Measurements from ENCODE around the gene PAFAH1B1. TPM values are rescaled to one million over a fixed set of nuclear protein-coding genes. Genes with fewer than 3 reads are reported as not detected.

The PAFAH1B1 gene
- total and polyA plus RNA-seq, 10 of the 15 experiments (the other 5 are each of a cell fraction or from before 2014, with no cell fraction given), result 28.9 to 107 (median 49.1) TPM

DNA sequence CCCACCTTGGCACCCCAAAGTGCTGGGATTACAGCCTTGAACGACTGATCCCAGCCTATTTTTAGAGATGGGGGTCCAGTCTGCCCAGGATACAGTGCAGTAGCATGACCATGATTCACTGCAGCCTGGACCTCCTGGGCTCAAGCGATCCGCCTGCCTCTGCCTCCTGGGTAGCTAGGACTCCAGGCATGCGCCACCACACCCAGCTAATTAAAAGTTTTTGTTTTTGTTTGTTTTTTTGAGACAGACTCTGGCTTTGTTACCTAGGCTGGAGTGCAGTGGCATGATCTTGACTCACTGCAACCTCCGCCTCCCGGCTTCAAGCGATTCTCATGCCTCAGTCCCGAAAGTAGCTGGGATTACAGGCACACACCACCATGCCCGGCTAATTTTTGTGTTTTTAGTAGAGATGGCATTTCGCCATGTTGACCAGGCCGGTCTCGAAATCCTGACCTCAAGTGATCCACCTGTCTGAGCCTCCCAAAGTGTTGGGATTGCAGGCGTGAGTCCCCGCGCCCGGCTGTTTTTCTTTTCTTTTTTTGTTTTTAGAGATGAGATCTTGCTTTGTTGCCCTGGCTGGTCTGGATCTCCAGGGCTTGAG is 2.3 kb upstream of the PAFAH1B1 start (continued):
- no peak for TF ChIP-seq SUZ12 (IDR thresholded peaks at IDR 0.05; ENCODE audit: unreplicated experiment)

DNA sequence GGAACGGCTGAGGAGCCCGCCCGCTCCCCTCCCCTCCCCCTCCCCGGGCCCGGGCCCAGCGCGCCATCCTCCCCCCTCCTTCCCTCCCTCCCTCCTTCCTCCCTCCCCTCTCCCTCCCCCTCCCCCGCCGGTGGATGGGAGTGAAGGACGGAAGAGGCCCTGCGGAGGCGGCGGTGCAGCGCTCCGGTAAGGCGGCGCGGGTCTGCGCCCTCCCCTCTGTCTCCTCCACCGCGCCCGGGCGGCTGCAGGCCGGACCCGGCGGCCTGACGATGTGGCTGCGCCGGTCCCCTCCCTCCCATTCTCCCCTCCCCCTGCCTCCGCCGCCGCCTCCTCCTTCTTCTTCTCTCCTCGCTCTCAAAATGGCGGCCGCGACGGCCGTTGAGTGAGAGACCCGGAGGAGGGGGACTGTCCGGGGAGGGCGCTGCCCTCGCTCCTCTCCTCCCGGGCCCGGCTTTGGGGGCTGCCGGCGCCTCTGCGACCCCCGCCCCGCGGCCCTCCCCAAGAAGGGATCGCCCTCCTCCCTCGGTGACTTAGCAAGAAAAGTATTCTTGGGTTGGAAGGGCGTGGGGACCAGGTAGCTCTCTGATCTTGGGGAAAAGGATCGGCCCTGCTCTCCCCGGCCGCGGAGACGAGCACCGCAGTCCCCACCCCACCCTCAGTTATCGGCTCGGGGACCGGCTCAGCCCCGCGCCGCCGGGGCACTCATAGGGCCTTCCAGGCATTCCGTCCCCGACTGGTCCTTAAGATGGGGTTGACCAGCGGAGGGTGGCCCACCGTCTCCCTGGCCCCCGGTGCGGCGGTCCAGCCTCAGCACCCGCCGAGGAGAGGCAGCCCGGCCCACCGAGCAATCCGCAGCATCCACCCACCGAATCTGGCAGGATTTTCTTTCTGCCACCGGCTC is 617 bp downstream of the PAFAH1B1 start:
- peaks cover 53% of the 10 kb centered on the region for H3K79me2 ChIP-seq (ENCODE audit: control insufficient read depth, insufficient read depth, low read length)
- no TSS peak for BruUV-seq (replicated peaks)
- ChIA-PET CTCF (interaction anchor here (0.6 to 1.5 kb wide), 4 partner anchors 41 to 262 kb away, joined by 3 to 4 read pairs (median 3); no protein-coding TSS in a partner anchor), RAD21 (ENCODE audit: unreplicated experiment) (interaction anchor here (0.9 to 1.2 kb wide), 4 partner anchors 13 to 116 kb away, joined by 3 read pairs; no protein-coding TSS in a partner anchor), SMC1A (ENCODE audit: uncharacterized antibody, unreplicated experiment) (no interaction called here), POLR2A (interaction anchor here (0.5 to 2.5 kb wide), 8 partner anchors 48 to 1669 kb away, joined by 3 to 6 read pairs (median 3); no protein-coding TSS in a partner anchor)
- no peaks in the 10 kb centered on the region for H3K9me3 ChIP-seq (replicated peaks; ENCODE audit: control insufficient read depth, insufficient read depth, low read length)
- DNase-seq (ENCODE audit: low read depth, low spot score) (peak; percentile 17), FAIRE-seq (no peak), ATAC-seq (peak; percentile 80)
- no peaks in the 10 kb centered on the region for H3K4me1 ChIP-seq (ENCODE audit: control insufficient read depth, insufficient read depth, low read length)
- no peak for TF ChIP-seq STAT3 (IDR thresholded peaks at IDR 0.05; ENCODE audit: low read depth, low read length)
- TF ChIP-seq LARP7 (IDR thresholded peaks at IDR 0.05), result 0 out of 2 replicates have a peak, but pooled peaks have one; percentile 21
- peak; percentile 56; the same call in 1 of the 2 replicates for TF ChIP-seq POLR2AphosphoS5 (IDR thresholded peaks at IDR 0.05; ENCODE audit: low read length)
- peak in 1 of 2 experiments; percentile 63; a peak in 2 of 3 replicates for TF ChIP-seq EGR1 (IDR thresholded peaks at IDR 0.05; ENCODE audit: borderline replicate concordance in 1 of 2, low read depth in 2 of 2, low read length in 2 of 2)
- TF ChIP-seq SREBF2 (IDR thresholded peaks at IDR 0.05; ENCODE audit: low read length), result no peak
- TF ChIP-seq TAF1 (IDR thresholded peaks at IDR 0.05; ENCODE audit: borderline replicate concordance, low read depth, low read length), result peak; percentile 89
- TF ChIP-seq, protein P1, sequence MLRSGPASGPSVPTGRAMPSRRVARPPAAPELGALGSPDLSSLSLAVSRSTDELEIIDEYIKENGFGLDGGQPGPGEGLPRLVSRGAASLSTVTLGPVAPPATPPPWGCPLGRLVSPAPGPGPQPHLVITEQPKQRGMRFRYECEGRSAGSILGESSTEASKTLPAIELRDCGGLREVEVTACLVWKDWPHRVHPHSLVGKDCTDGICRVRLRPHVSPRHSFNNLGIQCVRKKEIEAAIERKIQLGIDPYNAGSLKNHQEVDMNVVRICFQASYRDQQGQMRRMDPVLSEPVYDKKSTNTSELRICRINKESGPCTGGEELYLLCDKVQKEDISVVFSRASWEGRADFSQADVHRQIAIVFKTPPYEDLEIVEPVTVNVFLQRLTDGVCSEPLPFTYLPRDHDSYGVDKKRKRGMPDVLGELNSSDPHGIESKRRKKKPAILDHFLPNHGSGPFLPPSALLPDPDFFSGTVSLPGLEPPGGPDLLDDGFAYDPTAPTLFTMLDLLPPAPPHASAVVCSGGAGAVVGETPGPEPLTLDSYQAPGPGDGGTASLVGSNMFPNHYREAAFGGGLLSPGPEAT (IDR thresholded peaks at IDR 0.05; ENCODE audit: low read depth), result peak; percentile 20; the same call in 1 of the 2 replicates
- TF ChIP-seq KLF5 (IDR thresholded peaks at IDR 0.05; ENCODE audit: partially characterized antibody), result no peak
- TF ChIP-seq CHD4 (IDR thresholded peaks at IDR 0.05), result no peak
- TF ChIP-seq PAX8 (IDR thresholded peaks at IDR 0.05), result no peak
- no peak for TF ChIP-seq WRNIP1 (IDR thresholded peaks at IDR 0.05; ENCODE audit: borderline replicate concordance, low read depth, low read length)
- peak; percentile 96 for TF ChIP-seq YY1 (IDR thresholded peaks at IDR 0.05; ENCODE audit: low read depth, low read length)
- no peak for TF ChIP-seq TCF7 (IDR thresholded peaks at IDR 0.05; ENCODE audit: borderline replicate concordance)
- under 1% methylated on average over 38 of the region's 80 CpGs for WGBS (ENCODE audit: insufficient coverage, insufficient replicate concordance, low lambda C conversion rate, missing lambda C conversion rate)
- H3K4me2 ChIP-seq (ENCODE audit: control insufficient read depth, insufficient read depth), result peak overlapping the region; percentile 74
- in situ Hi-C loops (cut with MboI) (no loop called here), intact Hi-C loops (cut with micrococcal nuclease; ENCODE audit: unreplicated experiment) (loop anchor here (10.0 kb wide), 1 partner anchor 189 kb away; the partner anchor contains the start of gene MNT)
- H4K20me1 ChIP-seq (ENCODE audit: control insufficient read depth, insufficient read depth), result 0 out of 2 replicates have a peak, but pooled peaks cover 5% of the 10 kb centered on the region
- H2AFZ ChIP-seq (ENCODE audit: control insufficient read depth, low read depth, low read length), result peak overlapping the region; percentile 67
- no peaks in the 10 kb centered on the region for H3K36me3 ChIP-seq (ENCODE audit: control insufficient read depth in 2 of 2, insufficient read depth in 2 of 2, low read length in 1 of 2)
- no peaks in the 10 kb centered on the region for H3K27me3 ChIP-seq (replicated peaks in 1 of 2; ENCODE audit: control insufficient read depth in 2 of 2, insufficient read depth in 2 of 2, low read length in 1 of 2)
- H3K9ac ChIP-seq (ENCODE audit: control insufficient read depth, insufficient read depth, low read length), result peak overlapping the region; percentile 89
- peak overlapping the region; percentile 83 for H3K4me3 ChIP-seq
- peak overlapping the region; percentile 89 for H3K27ac ChIP-seq (ENCODE audit: control insufficient read depth, insufficient read depth)
